AG09319 (cell line): Measurements from ENCODE around the gene TSPAN5.
"Not testable (repeated sequence)": the region's sequence is repeated elsewhere in the genome, so short reads cannot be mapped to it uniquely, and the experiment has no call there.

Experiments
- DNase-seq: peaks from one replicate; pipeline ENCODE4 v3.0.0-alpha.2; 2010; ENCODE audit warnings: low read depth; ENCODE audit errors: extremely low read depth
- CTCF ChIP-seq: IDR thresholded peaks from 2 replicates; pipeline ENCODE4 v1.5.1; 2011; ENCODE audit warnings: low read depth, mild to moderate bottlenecking, inconsistent platforms, low read length, moderate library complexity

TSPAN5 gene

GRCh38 chr4:98658287-98659105 is at the start of gene TSPAN5:
TSPAN5 (minus strand) TSS chr4:98658611.
- peak; percentile 38 for DNase-seq
- no peak for TF ChIP-seq CTCF

DNA sequence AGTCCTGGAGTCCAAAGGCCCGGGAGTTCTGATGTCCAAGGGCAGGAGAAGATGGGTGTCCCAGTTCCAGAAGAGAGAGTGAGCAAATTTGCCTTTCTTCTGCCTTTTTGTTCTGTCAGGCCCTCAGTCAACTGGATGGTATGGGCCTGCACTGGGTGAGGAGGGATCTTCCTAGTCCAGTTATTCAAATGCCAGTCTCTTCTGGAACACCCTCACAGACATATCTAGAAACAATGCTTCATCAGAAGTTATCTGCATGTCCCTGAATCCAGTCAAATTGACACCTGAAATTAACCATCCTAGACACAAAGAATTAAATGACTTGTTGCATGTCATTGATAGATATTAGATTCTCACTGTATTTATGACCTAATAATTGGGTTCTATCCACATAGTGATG is 48.5 kb upstream of the TSPAN5 start:
- DNase-seq, result no peak
- TF ChIP-seq CTCF, result no peak

GRCh38 chr4:98706200-98706813 is 47.9 kb upstream of the TSPAN5 start:
- DNase-seq, result no peak
- TF ChIP-seq CTCF, result no peak

DNA sequence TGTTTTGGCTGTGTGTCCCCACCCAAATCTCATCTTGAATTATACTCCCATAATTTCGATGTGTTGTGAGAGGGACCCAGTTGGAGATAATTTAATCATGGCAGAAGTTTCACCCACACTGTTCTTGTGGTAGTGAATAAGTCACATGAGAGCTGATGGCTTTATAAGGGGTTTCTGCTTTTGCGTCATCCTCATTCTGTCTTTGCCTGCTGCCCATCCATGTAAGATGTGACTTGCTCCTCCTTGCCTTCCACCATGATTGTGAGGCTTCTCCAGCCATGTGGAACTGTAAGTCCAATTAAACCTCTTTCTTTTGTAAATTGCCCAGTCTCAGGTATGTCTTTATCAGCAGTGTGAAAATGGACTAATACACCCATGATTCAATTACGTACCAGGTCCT is 47.2 kb upstream of the TSPAN5 start:
- DNase-seq, result not testable (repeated sequence)

- no peak for TF ChIP-seq CTCF
- no peak for DNase-seq
Measured at GRCh38 chr4:98700656-98701055, 42.2 kb upstream of the TSPAN5 start.

DNA sequence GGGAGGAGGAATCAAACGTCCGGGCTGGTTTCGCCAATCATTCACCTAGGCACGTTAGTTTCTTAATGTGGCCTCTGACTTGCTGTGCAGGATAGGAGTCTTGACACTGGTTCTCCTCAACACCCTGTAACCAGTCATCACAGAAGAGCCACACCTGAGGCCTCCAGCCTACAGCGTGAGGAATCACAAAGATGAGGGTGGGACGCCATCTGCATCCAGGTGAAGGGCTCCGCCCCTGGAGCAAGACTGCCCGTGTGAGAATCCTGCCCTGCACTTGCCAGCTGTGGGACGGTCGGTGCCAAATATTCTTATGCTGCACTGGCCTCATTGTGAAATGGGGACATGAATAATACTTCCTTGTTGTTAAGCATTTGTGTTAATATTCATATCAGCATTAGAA is 35.7 kb upstream of the TSPAN5 start:
- DNase-seq, result no peak
- no peak for TF ChIP-seq CTCF

GRCh38 chr4:98692411-98692810 is 34.0 kb upstream of the TSPAN5 start:
- DNase-seq, result no peak
- TF ChIP-seq CTCF, result no peak
